ENCODE measurements around the gene CHD1L. TPM values are rescaled to one million over a fixed set of nuclear protein-coding genes. Genes with fewer than 3 reads are reported as not detected.

Gene CHD1L
- total RNA-seq, 2 experiments from 2014 or later = 62.3 to 63.2 TPM

DNA sequence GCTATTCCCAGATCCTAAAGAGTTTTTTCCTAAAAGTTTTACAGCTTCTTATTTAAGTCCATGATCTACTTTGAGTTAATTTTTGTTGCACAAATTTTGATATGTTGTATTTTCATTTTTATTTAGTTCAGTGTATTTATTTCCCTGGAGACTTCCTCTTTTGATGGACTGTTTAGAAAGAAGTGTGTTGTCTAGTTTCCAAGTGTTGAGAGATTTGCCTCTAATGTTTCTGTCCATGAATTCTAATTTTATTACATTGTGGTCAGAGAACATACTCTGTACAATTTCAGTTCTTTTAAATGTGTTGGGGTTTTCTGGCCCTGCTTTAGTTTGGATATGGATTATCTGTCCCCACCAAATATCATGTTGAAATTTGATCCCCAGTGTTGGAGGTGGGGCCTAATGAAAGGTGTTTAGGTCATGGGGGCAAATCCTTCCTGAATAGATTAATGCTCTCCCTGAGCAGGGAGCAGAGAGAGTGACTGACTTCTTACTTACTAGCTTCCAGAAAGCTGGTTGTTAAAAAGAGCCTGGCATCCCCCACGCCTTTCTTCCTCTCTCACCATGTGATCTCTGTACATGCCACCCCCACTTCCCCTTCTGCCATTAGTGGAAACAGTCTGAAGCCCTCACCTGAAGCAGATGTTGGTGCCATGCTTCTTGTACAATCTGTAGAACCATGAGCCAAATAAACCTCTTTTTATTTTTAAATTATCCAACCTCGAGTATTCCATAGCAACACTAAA, 4.6 kb downstream of the CHD1L start:
- Mint-ChIP-seq H3K27me3 (ENCODE audit: low read depth) (no peaks in the 10 kb centered on the region), H3K27ac (no peak overlapping the region), H3K4me1 (ENCODE audit: low read depth) (peaks cover 59% of the 10 kb centered on the region), H3K36me3 (ENCODE audit: low read depth) (peaks cover 27% of the 10 kb centered on the region), H3K9me3 (ENCODE audit: insufficient read depth) (no peaks in the 10 kb centered on the region), H3K4me3 (no peak overlapping the region)
- ChIA-PET CTCF (interaction anchor here (1.5 kb wide), 1 partner anchor 12 kb away, joined by 3 read pairs; no protein-coding TSS in a partner anchor), POLR2A (interaction anchor here (1.0 kb wide), 1 partner anchor 163 kb away, joined by 4 read pairs; no protein-coding TSS in a partner anchor)
- no peak for DNase-seq
- no peak for ATAC-seq

DNA sequence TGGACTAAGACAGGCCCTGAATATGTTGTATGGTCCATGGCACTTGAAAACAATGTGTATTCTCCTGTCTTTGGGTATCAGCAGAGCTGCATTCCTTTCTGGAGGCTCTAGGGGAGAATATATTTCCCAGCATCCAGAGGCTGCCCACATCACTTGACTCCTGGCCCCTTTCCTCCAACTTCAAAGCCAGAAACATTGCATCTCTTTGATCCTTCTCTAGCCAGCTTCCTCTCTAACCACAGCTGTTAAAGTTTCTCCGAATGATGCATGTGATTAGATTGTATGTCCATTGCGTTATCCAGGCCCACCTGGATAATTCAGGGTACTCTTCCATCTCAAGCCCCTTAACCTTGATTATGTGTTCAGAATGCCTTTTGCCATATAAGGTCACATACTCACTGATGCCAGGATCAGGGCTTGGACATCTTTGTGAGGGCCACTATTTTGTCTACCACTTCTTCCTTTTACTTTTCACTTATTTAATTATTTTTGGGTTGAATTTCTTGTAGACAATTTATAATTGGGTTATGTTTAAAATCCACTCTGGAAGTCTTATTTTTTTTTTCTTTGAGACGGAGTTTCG, 5.3 kb downstream of the CHD1L start:
- DNase-seq = no peak
- Mint-ChIP-seq H3K36me3 (ENCODE audit: low read depth) (peaks cover 31% of the 10 kb centered on the region), H3K9me3 (ENCODE audit: insufficient read depth) (no peaks in the 10 kb centered on the region), H3K27me3 (ENCODE audit: low read depth) (no peaks in the 10 kb centered on the region), H3K4me3 (no peak overlapping the region), H3K4me1 (ENCODE audit: low read depth) (peaks cover 57% of the 10 kb centered on the region), H3K27ac (no peak overlapping the region)
- POLR2A ChIA-PET = no interaction called here
- ATAC-seq = no peak
- CTCF ChIA-PET = interaction anchor here (1.3 kb wide), 1 partner anchor 26 kb away, joined by 6 read pairs; no protein-coding TSS in a partner anchor

DNA sequence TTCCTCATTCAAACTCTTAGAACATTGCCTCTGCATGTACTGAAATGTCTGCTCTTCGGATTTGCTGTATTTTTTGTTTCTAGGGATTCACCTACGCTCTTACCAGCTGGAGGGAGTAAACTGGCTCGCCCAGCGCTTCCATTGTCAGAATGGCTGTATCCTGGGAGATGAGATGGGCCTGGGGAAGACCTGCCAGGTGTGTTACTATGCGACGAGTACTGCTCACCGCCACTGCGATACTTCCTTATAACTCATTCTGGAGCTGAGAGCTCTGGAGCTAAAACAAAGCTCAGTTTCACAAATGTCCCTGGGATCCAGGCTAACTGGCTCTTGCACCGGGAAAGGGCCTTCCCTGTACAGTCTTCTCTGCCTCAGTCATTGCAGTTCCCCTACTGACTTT, 10.1 kb downstream of the CHD1L start:
- peaks cover 35% of the 10 kb centered on the region for H3K36me3 Mint-ChIP-seq (ENCODE audit: low read depth)
- CTCF ChIA-PET = interaction anchor here (0.9 to 6.0 kb wide), 2 partner anchors 9 to 20 kb away, joined by 5 to 34 read pairs; partner anchors contain the start of gene CHD1L
- DNase-seq (no peak), ATAC-seq (no peak)
- no peaks in the 10 kb centered on the region for H3K9me3 Mint-ChIP-seq (ENCODE audit: insufficient read depth)
- no peak overlapping the region for H3K4me3 Mint-ChIP-seq
- no peaks in the 10 kb centered on the region for H3K27me3 Mint-ChIP-seq (ENCODE audit: low read depth)
- no peak overlapping the region for H3K27ac Mint-ChIP-seq
- POLR2A ChIA-PET = no interaction called here
- peaks cover 22% of the 10 kb centered on the region for H3K4me1 Mint-ChIP-seq (ENCODE audit: low read depth)

DNA sequence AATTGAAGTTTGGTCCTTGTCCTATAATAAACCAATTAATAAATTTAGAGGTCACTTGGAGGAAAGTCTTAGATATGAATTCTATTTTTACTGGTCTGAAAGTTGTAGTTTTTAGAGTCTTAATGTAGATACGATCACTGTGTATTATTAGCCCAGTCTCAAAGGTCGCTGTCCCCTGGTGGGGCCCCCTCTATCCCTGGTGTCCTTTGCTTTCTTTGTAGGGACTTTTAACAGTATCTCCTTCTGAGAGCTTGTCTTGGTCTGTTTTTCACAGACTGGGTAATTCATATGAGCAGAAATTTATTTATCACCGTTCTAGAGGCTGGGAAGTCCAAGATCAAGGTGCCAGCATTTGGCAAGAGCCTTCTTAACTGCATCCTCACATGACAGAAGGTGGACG, 18.5 kb downstream of the CHD1L start:
- Mint-ChIP-seq H3K4me1 (ENCODE audit: low read depth) (no peaks in the 10 kb centered on the region), H3K27ac (no peak overlapping the region), H3K9me3 (ENCODE audit: insufficient read depth) (no peaks in the 10 kb centered on the region), H3K4me3 (no peak overlapping the region), H3K27me3 (ENCODE audit: low read depth) (no peaks in the 10 kb centered on the region), H3K36me3 (ENCODE audit: low read depth) (peaks cover 49% of the 10 kb centered on the region)
- ATAC-seq (no peak), DNase-seq (no peak)
- ChIA-PET POLR2A (no interaction called here), CTCF (no interaction called here)

DNA sequence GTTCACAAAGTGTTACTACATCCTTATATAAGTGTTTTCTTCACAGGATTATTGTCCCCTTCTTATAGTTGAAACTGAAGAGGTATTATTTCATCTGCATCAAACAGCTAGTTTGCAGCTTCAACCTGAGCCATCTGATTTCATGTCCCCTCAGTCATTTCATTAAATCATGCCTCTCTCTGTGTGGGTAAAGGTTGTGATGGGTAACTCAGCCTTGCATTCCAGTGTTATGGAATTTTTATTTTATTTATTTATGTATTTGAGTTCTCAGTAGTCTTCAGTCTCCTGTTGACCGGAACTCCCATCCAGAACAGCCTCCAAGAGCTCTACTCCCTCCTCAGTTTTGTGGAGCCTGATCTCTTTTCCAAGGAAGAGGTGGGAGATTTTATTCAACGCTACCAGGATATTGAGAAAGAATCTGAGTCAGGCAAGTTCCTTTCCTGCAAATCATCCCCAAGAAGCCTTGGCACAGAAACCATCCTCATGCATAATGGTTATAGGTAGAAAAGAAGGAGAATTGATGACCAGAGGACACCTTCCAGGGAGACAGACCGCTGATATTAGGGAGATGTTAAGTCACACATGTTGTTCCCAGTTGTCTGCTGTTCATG, 21.8 kb downstream of the CHD1L start:
- no peaks in the 10 kb centered on the region for H3K9me3 Mint-ChIP-seq (ENCODE audit: insufficient read depth)
- H3K4me1 Mint-ChIP-seq (ENCODE audit: low read depth) = no peaks in the 10 kb centered on the region
- ChIA-PET CTCF (no interaction called here), POLR2A (no interaction called here)
- no peak overlapping the region for H3K4me3 Mint-ChIP-seq
- H3K27me3 Mint-ChIP-seq (ENCODE audit: low read depth) = no peaks in the 10 kb centered on the region
- H3K36me3 Mint-ChIP-seq (ENCODE audit: low read depth) = peaks cover 58% of the 10 kb centered on the region
- ATAC-seq (no peak), DNase-seq (no peak)
- H3K27ac Mint-ChIP-seq = no peak overlapping the region

DNA sequence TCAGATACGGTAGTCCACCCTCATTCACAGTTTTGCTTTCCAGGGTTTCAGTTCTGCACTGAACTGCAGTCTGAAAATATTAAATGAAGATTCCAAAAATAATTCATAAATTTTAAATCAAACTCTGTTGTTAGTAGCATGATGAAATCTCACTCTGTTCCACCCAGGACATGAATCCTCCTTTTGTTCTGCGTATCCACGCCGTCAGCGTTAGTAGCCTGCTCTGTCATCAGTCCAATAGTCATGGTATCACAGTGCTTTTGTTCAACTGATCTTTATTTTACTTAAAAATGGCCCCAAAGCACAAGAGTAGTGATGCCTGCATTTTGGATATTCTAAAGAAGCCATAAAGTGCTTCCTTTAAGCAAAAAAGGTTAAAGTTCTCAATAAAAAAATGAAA, 23.9 kb downstream of the CHD1L start:
- ATAC-seq (no peak), DNase-seq (no peak)
- H3K4me3 Mint-ChIP-seq = no peak overlapping the region
- ChIA-PET CTCF (no interaction called here), POLR2A (no interaction called here)
- no peaks in the 10 kb centered on the region for H3K9me3 Mint-ChIP-seq (ENCODE audit: insufficient read depth)
- peaks cover 63% of the 10 kb centered on the region for H3K36me3 Mint-ChIP-seq (ENCODE audit: low read depth)
- no peaks in the 10 kb centered on the region for H3K27me3 Mint-ChIP-seq (ENCODE audit: low read depth)
- H3K4me1 Mint-ChIP-seq (ENCODE audit: low read depth) = no peaks in the 10 kb centered on the region
- no peak overlapping the region for H3K27ac Mint-ChIP-seq

DNA sequence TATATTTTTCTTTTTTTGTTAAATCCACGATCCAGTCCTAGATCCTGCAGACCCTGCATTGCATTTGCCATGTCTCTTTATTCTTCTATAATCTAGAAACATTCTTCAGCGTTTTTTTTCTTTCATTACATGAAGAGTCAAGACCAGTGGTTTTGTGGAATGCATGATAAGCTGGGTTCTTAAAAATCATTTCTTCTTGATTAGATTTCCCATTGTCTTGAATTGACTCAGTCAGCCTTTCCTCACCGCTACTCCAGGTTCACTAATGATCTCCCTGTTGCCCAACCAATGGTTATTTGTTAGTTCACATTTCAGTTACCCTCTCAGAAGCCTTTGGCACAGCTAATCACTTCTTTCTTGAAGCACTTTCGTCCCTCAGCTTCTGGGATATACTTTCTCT, 25.2 kb downstream of the CHD1L start:
- no peaks in the 10 kb centered on the region for H3K9me3 Mint-ChIP-seq (ENCODE audit: insufficient read depth)
- ATAC-seq (no peak), DNase-seq (no peak)
- no peaks in the 10 kb centered on the region for H3K27me3 Mint-ChIP-seq (ENCODE audit: low read depth)
- ChIA-PET POLR2A (no interaction called here), CTCF (no interaction called here)
- H3K36me3 Mint-ChIP-seq (ENCODE audit: low read depth) = peaks cover 58% of the 10 kb centered on the region
- H3K4me1 Mint-ChIP-seq (ENCODE audit: low read depth) = no peaks in the 10 kb centered on the region
- no peak overlapping the region for H3K27ac Mint-ChIP-seq
- H3K4me3 Mint-ChIP-seq = no peak overlapping the region

DNA sequence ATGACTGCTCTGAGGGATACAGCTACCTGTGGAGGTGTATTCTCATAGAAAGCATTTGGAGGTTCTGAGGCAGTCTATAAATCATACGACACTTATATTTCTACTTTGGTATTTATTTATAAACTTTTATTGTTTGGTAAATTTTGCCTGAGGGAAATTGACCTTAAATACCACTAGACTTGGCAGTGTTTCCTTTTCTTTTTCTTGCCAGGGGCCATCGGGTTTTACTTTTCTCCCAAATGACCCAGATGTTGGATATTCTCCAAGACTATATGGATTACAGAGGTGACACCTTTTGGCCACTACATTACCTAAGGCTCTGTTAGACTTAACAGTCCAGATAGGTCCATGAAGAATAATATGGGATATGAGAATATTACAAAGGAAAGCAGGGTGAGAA, 28.2 kb downstream of the CHD1L start:
- Mint-ChIP-seq H3K4me3 (no peak overlapping the region), H3K9me3 (ENCODE audit: insufficient read depth) (no peaks in the 10 kb centered on the region), H3K4me1 (ENCODE audit: low read depth) (no peaks in the 10 kb centered on the region), H3K27ac (no peak overlapping the region), H3K36me3 (ENCODE audit: low read depth) (peaks cover 52% of the 10 kb centered on the region), H3K27me3 (ENCODE audit: low read depth) (no peaks in the 10 kb centered on the region)
- ChIA-PET CTCF (interaction anchor here (1.2 to 6.6 kb wide), 3 partner anchors 11 to 622 kb away, joined by 4 to 60 read pairs (median 5); no protein-coding TSS in a partner anchor), POLR2A (no interaction called here)
- DNase-seq (no peak), ATAC-seq (no peak)

DNA sequence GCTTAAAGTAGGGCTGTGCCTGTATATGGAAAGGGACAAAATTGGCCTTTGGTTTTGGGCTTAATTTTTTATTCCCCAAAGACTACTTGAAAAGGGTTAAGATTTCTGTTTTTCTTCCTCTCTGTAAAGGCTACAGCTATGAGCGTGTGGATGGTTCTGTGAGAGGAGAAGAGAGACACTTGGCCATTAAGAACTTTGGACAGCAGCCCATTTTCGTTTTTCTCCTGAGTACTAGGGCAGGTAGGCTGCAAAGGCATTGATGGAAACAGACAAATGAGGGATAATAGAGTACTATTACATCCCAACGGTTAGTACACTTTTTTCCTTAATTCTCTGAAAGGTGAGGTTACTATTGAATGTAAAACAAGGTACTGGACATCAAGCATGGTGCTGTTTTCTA, 29.6 kb downstream of the CHD1L start:
- H3K4me1 Mint-ChIP-seq (ENCODE audit: low read depth) = no peaks in the 10 kb centered on the region
- DNase-seq (no peak), ATAC-seq (no peak)
- H3K27me3 Mint-ChIP-seq (ENCODE audit: low read depth) = no peaks in the 10 kb centered on the region
- H3K4me3 Mint-ChIP-seq = no peak overlapping the region
- H3K27ac Mint-ChIP-seq = no peak overlapping the region
- H3K9me3 Mint-ChIP-seq (ENCODE audit: insufficient read depth) = no peaks in the 10 kb centered on the region
- H3K36me3 Mint-ChIP-seq (ENCODE audit: low read depth) = peaks cover 59% of the 10 kb centered on the region
- ChIA-PET CTCF (interaction anchor here (1.2 to 6.6 kb wide), 9 partner anchors 10 to 621 kb away, joined by 3 to 60 read pairs (median 8); partner anchors contain the start of gene CHD1L), POLR2A (no interaction called here)

DNA sequence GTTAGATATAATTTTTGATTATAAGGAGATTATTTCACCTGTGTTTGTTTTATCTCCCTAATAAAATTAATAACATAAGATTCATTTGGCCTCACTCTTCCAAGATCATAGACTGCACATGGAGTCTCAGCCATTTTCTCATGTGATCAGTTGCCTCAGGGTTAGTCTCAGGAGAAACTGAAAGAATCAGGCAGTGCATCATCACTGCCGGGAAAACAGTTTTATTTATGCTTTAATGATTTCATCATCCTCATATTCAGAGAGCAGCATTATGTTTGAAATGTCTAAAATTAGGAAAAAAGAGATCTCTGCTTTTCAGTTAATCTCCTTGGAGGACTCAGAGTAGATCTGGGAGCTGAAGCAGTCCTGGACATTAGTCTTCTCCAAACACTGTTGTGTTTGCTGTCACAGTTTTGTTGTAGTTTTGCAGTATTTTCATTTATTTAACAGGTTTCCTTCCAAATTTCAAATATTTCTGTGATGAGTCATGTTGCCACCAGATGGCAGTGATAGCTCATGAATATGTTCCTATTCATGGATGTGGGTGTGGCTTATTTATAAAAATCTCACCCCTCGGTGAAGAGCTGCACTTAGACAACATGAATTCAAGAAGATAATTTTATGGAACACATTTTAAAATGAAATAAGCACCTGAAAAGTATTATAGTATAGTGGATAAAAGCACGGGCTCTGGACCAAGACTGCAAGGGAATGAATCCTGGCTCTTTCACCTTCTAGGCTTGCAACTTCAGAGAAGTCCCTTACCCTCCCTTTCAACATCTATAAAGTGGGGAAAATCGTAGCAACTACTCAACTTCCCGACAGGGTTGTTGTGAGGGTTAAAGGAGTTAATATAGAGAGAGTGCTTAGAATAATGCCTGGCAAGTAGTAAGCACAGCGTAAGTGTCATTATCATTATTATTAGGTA, 31.2 kb downstream of the CHD1L start:
- POLR2A ChIA-PET = interaction anchor here (1.2 kb wide), 1 partner anchor 115 kb away, joined by 3 read pairs; no protein-coding TSS in a partner anchor
- H3K36me3 Mint-ChIP-seq (ENCODE audit: low read depth) = peaks cover 58% of the 10 kb centered on the region
- no peak overlapping the region for H3K27ac Mint-ChIP-seq
- H3K9me3 Mint-ChIP-seq (ENCODE audit: insufficient read depth) = no peaks in the 10 kb centered on the region
- no peaks in the 10 kb centered on the region for H3K27me3 Mint-ChIP-seq (ENCODE audit: low read depth)
- ATAC-seq (peak; percentile 58), DNase-seq (peak; percentile 46)
- no peaks in the 10 kb centered on the region for H3K4me1 Mint-ChIP-seq (ENCODE audit: low read depth)
- CTCF ChIA-PET = interaction anchor here (0.6 to 6.6 kb wide), 31 partner anchors 8 to 622 kb away, joined by 3 to 60 read pairs (median 5); partner anchors contain the start of gene CHD1L
- H3K4me3 Mint-ChIP-seq = no peak overlapping the region

DNA sequence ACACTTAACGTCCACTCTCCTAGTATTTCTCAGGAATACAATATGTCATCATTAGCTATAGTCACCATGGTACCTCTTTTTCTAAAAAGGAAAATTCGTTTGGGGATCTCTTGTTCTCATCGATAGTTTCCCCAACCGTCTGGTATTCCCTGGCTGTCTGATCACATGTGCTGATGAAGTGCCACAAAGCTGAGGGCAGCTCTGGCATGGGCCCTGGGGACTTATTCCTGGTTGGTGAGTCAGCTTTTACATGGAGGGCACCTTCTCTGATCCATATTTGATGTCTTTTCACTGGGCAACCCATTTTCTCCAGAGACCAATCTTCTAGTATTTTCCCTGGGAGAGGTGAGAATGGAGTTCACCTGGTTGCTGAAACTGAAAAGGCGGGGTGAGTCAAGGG, 39.5 kb downstream of the CHD1L start:
- Mint-ChIP-seq H3K9me3 (ENCODE audit: insufficient read depth) (no peaks in the 10 kb centered on the region), H3K4me3 (no peak overlapping the region), H3K36me3 (ENCODE audit: low read depth) (peaks cover 51% of the 10 kb centered on the region), H3K27me3 (ENCODE audit: low read depth) (no peaks in the 10 kb centered on the region), H3K27ac (no peak overlapping the region), H3K4me1 (ENCODE audit: low read depth) (no peaks in the 10 kb centered on the region)
- ATAC-seq (no peak), DNase-seq (no peak)
- POLR2A ChIA-PET = no interaction called here
- CTCF ChIA-PET = interaction anchor here (1.3 to 2.8 kb wide), 3 partner anchors 8 to 39 kb away, joined by 3 to 17 read pairs (median 5); no protein-coding TSS in a partner anchor
